Left ventricle myocardium inferior (tissue), 1 donor: Measurements from ENCODE around the gene FRY. TPM values are rescaled to one million over a fixed set of nuclear protein-coding genes. Genes with fewer than 3 reads are reported as not detected.
"Not testable (repeated sequence)": the region's sequence is repeated elsewhere in the genome, so short reads cannot be mapped to it uniquely, and the experiment has no call there.

Experiments
- DNase-seq: peaks from one replicate; pipeline ENCODE4 v3.0.0-alpha.2; 2020
- H3K27ac ChIP-seq: fragments of 200-600 bp; replicated peaks from 2 replicates; pipeline ENCODE4 v1.8.0; 2021
- H3K27me3 ChIP-seq: fragments of 200-600 bp; 2 replicates; pipeline ENCODE4 v1.8.0; 2021; ENCODE audit warnings: low read depth
- H3K36me3 ChIP-seq: fragments of 200-600 bp; 2 replicates; pipeline ENCODE4 v1.8.0; 2021
- H3K4me1 ChIP-seq: fragments of 200-600 bp; 2 replicates; pipeline ENCODE4 v1.8.0; 2021
- H3K4me3 ChIP-seq: fragments of 200-600 bp; 2 replicates; pipeline ENCODE4 v1.8.0; 2021; ENCODE audit warnings: mild to moderate bottlenecking, moderate library complexity
- H3K9me3 ChIP-seq: fragments of 200-600 bp; replicated peaks from 2 replicates; pipeline ENCODE4 v1.8.0; 2021
- CTCF ChIP-seq: fragments of 200-600 bp; IDR thresholded peaks from 2 replicates; pipeline ENCODE4 v1.8.0; 2021; ENCODE audit warnings: antibody characterized with exemption, mild to moderate bottlenecking, borderline replicate concordance
- intact Hi-C: fragments of 100-400 bp; cut with micrococcal nuclease; formaldehyde crosslinking; loops from one replicate; pipeline ENCODE4 v1.11.0; 2022
- total RNA-seq: library from RNA; stranded (reverse); fragmentation: NEBNext Ultra II Directional; extraction: Animal tissue kit (Norgen Biotek cat#: 25700); gene quantifications from one replicate; pipeline ENCODE4 v1.2.1, GENCODE V29; 2021
- donor health status: DM: no; HTN: yes; CAD: no; lungs with severe emphysema.

Gene FRY
- total RNA-seq, 1 donor from 2014 or later = 167 TPM

- no peaks in the 10 kb centered on the region for H3K27me3 ChIP-seq
- H3K9me3 ChIP-seq = no peaks in the 10 kb centered on the region
- H3K4me1 ChIP-seq = peaks cover 54% of the 10 kb centered on the region
- DNase-seq = no peak
- H3K4me3 ChIP-seq = no peak overlapping the region
- H3K27ac ChIP-seq = no peak overlapping the region
- H3K36me3 ChIP-seq = no peaks in the 10 kb centered on the region
- no peak for TF ChIP-seq CTCF
- intact Hi-C loops = no loop called here
These were observed 17.2 kb downstream of the FRY start for GRCh38 chr13:32048816-32049215.

- no peaks in the 10 kb centered on the region for H3K27me3 ChIP-seq
- intact Hi-C loops = no loop called here
- H3K36me3 ChIP-seq = no peaks in the 10 kb centered on the region
- no peak overlapping the region for H3K4me3 ChIP-seq
- no peak overlapping the region for H3K27ac ChIP-seq
- TF ChIP-seq CTCF = no peak
- peaks cover 41% of the 10 kb centered on the region for H3K4me1 ChIP-seq
- DNase-seq = no peak
- H3K9me3 ChIP-seq = no peaks in the 10 kb centered on the region
These were observed 19.6 kb downstream of the FRY start for GRCh38 chr13:32051156-32051555.

DNA sequence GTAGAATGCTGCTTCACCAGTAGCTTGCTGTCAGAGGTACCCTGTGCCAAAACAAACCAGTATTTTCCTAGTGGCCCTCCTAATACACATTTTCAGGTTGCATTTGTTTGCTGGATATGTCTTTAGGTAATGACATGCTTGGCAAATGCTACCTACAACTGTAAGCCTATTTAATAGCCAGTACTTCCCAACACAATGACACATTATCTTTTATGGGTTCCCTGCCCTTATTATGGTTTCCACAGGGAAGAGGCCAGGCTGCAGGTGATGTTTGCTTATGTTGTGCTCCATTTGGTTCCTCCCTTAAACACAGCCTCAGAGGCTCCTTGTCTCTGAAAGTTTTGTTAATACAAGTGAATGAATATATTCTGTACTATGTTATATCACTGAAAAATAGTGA lies 24.7 kb downstream of the FRY start:
- intact Hi-C loops = no loop called here
- Histone ChIP-seq H3K36me3 (no peaks in the 10 kb centered on the region), H3K27ac (no peak overlapping the region), H3K4me1 (peaks cover 41% of the 10 kb centered on the region), H3K9me3 (no peaks in the 10 kb centered on the region), H3K27me3 (no peaks in the 10 kb centered on the region), H3K4me3 (no peak overlapping the region)
- no peak for TF ChIP-seq CTCF
- no peak for DNase-seq

GRCh38 chr13:32057325-32057724 lies 25.8 kb downstream of the FRY start:
- H3K9me3 ChIP-seq, H3K36me3 ChIP-seq, H3K27me3 ChIP-seq, H3K27ac ChIP-seq, DNase-seq, intact Hi-C loops, H3K4me3 ChIP-seq: not testable (repeated sequence)
- H3K4me1 ChIP-seq = peaks cover 46% of the 10 kb centered on the region

DNA sequence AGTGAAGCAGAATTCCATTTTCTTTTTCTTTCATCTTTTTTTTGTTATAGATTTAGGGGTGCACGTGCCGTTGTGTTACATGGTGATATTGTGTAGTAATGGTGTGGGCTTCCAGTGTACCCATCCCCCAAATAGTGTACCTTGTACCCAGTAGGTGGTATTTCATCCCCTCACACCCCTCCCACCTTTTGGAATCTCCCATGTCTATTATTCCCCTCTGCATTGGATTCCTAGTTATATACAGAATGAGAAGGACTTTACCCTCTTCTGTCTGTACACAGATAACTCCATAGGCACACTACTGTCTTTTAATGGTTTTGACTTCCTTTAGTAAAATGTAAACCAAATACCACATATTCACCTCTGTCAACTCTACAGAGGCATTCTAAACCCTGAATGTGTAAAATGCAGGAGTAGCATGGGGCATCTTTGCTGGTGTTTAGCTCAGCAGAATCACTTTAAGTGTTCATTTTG lies 28.0 kb downstream of the FRY start:
- Histone ChIP-seq H3K27ac (peak overlapping the region; percentile 86), H3K36me3 (no peaks in the 10 kb centered on the region), H3K4me3 (no peak overlapping the region), H3K4me1 (peaks cover 51% of the 10 kb centered on the region), H3K9me3 (no peaks in the 10 kb centered on the region), H3K27me3 (no peaks in the 10 kb centered on the region)
- DNase-seq = no peak
- no peak for TF ChIP-seq CTCF
- intact Hi-C loops = no loop called here

DNA sequence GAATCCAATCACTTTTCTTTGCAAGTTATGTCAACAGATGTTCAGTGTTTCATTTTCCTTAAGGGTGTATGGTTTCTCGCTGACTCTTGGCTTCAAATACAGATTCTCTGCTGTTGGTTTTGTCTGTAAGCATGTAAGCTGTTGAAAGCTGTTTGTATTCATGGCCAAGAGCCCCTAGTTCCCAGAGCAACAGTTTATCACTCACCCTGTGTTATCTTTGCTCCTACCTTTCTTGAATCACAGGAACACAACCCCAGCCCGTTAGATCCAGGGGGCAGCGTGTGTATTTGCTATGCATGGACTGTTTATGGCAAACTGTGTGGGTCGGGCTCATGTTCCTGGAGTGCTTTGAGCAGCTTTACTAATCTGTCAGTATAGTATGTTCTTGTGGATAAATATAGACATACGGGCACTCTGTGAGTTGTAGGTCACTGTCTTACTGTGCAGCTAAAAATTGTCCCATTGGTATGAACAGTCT lies 28.9 kb downstream of the FRY start:
- Histone ChIP-seq H3K27ac (peak overlapping the region; percentile 86), H3K4me3 (peak overlapping the region; percentile 60), H3K4me1 (peaks cover 54% of the 10 kb centered on the region), H3K36me3 (no peaks in the 10 kb centered on the region), H3K27me3 (no peaks in the 10 kb centered on the region), H3K9me3 (no peaks in the 10 kb centered on the region)
- no peak for TF ChIP-seq CTCF
- peak; percentile 35 for DNase-seq
- intact Hi-C loops = no loop called here
